Measurements from ENCODE around the gene RBMS3.
A peak's percentile ranks its signal among the peaks of the same experiment; 100 is the strongest.

The RBMS3 gene

DNA sequence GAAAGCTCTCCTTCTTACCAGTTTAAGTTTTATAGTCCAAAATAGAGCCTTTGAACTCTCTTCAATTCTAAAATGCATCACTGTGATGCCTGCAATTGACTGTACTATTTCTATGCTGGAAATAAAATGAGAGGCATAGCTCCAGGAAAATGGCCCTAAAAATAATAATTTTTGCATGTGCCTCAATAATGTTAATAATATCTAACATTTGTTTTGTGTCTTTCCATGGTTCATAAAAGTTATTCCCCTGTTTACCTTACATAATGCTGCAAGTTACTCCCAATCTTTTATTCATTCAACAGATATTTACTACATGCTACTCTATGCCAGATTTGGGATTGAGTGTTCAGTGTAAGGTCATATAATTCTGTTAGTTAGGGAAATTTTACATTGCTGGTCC is 574.0 kb downstream of the RBMS3 start:
- no peak overlapping the region for H3K4me3 ChIP-seq (ENCODE audit: low read length)
- H3K9me3 ChIP-seq (replicated peaks; ENCODE audit: low read length) = no peaks in the 10 kb centered on the region
- no peaks in the 10 kb centered on the region for H3K36me3 ChIP-seq (ENCODE audit: insufficient read depth, low read length)
- no peak overlapping the region for H3K9ac ChIP-seq (ENCODE audit: low read depth, low read length)
- no peak overlapping the region for H3K4me2 ChIP-seq (ENCODE audit: low read length)
- H3K27me3 ChIP-seq (ENCODE audit: control insufficient read depth, insufficient read depth, low read length) = no peaks in the 10 kb centered on the region
- H3K4me1 ChIP-seq (ENCODE audit: control insufficient read depth, insufficient read depth, low read length) = no peaks in the 10 kb centered on the region

DNA sequence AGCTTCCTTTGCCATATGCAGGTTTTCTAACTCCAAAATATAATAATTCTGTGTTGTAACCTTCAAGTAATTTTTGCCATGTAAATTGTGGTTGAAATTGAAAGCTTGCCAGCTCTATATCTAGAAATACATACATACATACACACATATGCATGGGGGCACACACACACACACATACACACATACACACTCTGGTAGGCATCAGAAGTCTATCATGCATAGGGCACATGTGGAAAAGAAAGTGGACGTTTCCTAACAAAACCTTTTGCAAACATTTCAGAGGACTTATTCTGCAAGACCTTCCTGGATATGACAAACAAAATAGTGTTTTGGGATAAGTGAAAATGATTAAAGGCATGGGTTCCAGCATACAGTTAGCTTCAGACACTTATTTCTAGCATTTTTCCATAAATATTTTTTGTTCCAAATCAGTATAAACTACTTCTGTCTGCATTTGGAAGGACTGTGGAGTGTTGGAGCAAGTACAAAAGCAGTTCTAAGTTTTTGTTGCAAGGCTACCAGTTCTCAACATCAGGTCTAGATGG is 578.9 kb downstream of the RBMS3 start:
- Histone ChIP-seq H3K9ac (ENCODE audit: low read depth, low read length) (no peak overlapping the region), H3K4me1 (ENCODE audit: control insufficient read depth, insufficient read depth, low read length) (no peaks in the 10 kb centered on the region), H3K4me2 (ENCODE audit: low read length) (no peak overlapping the region), H3K27me3 (ENCODE audit: control insufficient read depth, insufficient read depth, low read length) (no peaks in the 10 kb centered on the region), H3K4me3 (ENCODE audit: low read length) (no peak overlapping the region), H3K9me3 (replicated peaks; ENCODE audit: low read length) (no peaks in the 10 kb centered on the region), H3K36me3 (ENCODE audit: insufficient read depth, low read length) (no peaks in the 10 kb centered on the region)

DNA sequence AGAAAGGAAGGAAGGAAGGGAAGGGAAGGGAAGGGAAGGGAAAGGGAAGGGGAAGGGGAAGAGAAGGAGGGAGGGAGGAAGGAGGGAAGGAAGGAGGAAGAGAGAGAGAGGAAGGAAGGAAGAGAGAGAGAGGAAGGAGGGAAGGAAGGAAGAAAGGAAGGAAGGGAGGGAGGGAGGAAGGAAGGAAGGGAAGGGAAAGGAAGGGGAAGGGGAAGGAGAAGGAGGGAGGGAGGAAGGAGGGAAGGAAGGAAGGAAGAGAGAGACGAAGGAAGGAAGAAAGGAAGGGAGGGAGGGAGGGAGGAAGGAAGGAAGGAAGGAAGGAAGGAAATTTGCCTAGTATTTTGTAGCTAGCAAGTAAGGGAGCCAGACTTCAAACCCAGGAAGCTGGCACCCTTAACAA is 583.9 kb downstream of the RBMS3 start:
- H3K27me3 ChIP-seq (ENCODE audit: control insufficient read depth, insufficient read depth, low read length) = no peaks in the 10 kb centered on the region
- no peaks in the 10 kb centered on the region for H3K9me3 ChIP-seq (replicated peaks; ENCODE audit: low read length)
- H3K4me3 ChIP-seq (ENCODE audit: low read length) = no peak overlapping the region
- no peaks in the 10 kb centered on the region for H3K4me1 ChIP-seq (ENCODE audit: control insufficient read depth, insufficient read depth, low read length)
- H3K9ac ChIP-seq (ENCODE audit: low read depth, low read length) = no peak overlapping the region
- no peak overlapping the region for H3K4me2 ChIP-seq (ENCODE audit: low read length)
- no peaks in the 10 kb centered on the region for H3K36me3 ChIP-seq (ENCODE audit: insufficient read depth, low read length)

DNA sequence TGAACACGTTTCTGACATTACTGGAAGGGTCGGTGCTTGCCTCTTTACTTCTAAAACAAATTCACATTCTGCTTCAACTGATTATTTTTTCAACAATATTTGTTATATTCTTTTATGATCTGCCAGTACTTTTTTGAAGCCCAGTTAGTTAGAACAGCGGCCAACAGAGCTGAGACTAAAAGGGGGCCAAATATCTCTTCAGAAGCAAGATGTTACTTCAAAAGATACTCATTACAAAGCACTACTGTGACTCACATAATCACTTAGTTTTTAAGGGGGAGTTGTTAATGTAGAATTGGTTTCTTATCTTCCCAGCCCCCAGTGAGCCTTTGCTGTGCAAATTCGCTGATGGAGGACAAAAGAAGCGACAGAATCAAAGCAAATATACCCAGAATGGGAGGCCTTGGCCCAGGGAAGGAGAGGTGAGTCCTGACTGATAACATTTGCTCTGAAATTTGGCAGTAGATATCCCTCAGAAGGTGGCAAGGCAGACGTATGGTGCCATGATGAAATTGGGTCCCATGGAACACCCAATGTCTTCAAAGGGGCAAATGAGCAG is 587.8 kb downstream of the RBMS3 start:
- no peaks in the 10 kb centered on the region for H3K9me3 ChIP-seq (replicated peaks; ENCODE audit: low read length)
- H3K36me3 ChIP-seq (ENCODE audit: insufficient read depth, low read length) = no peaks in the 10 kb centered on the region
- H3K4me3 ChIP-seq (ENCODE audit: low read length) = no peak overlapping the region

DNA sequence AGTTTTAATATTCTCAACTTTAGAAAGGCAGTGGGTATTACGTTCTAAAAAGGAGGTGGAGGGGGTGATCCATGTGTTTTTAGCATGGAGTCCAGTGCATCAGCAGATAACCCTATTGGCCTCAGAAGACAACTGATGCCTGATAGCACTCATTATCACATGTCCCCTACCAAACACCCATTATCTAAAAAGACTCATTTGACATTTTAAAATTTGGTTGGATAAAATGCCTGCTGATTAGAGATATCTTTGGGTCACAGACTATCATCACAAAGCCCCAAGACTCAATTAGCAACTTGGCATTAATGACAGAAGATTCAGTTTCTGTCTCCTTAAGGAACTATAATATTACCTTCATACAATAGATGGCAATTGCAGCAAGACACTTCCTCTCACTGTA is 589.3 kb downstream of the RBMS3 start:
- no peak overlapping the region for H3K9ac ChIP-seq (ENCODE audit: low read depth, low read length)
- H3K4me3 ChIP-seq (ENCODE audit: low read length) = no peak overlapping the region
- H3K4me1 ChIP-seq (ENCODE audit: control insufficient read depth, insufficient read depth, low read length) = no peaks in the 10 kb centered on the region
- H3K36me3 ChIP-seq (ENCODE audit: insufficient read depth, low read length) = no peaks in the 10 kb centered on the region
- H3K9me3 ChIP-seq (replicated peaks; ENCODE audit: low read length) = no peaks in the 10 kb centered on the region
- no peak overlapping the region for H3K4me2 ChIP-seq (ENCODE audit: low read length)
- no peaks in the 10 kb centered on the region for H3K27me3 ChIP-seq (ENCODE audit: control insufficient read depth, insufficient read depth, low read length)

More for the DNA sequence above, 587.8 kb downstream of the RBMS3 start:
- H3K4me1 ChIP-seq (ENCODE audit: control insufficient read depth, insufficient read depth, low read length) = no peaks in the 10 kb centered on the region
- H3K4me2 ChIP-seq (ENCODE audit: low read length) = no peak overlapping the region
- H3K27me3 ChIP-seq (ENCODE audit: control insufficient read depth, insufficient read depth, low read length) = no peaks in the 10 kb centered on the region
- H3K9ac ChIP-seq (ENCODE audit: low read depth, low read length) = no peak overlapping the region

DNA sequence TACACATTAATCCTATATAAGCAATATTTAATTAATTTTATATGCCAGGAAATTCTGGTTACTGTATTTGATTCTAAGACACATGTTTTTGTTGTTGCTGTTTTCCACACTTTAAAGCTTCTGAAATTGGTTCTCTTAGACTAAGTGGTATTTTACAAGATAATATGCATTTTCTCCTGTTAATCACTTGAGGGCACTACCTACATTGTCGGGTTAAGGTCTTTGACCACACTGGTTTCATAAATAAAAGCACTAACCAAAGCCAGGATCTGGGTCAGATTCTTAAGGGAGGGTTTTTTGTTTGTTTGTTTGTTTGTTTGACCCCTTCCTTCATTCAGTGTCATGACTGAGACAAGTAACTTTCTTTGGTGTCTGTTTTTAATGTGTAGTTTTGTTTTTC is 590.2 kb downstream of the RBMS3 start:
- Histone ChIP-seq H3K4me3 (ENCODE audit: low read length) (no peak overlapping the region), H3K9ac (ENCODE audit: low read depth, low read length) (no peak overlapping the region), H3K36me3 (ENCODE audit: insufficient read depth, low read length) (no peaks in the 10 kb centered on the region)

DNA sequence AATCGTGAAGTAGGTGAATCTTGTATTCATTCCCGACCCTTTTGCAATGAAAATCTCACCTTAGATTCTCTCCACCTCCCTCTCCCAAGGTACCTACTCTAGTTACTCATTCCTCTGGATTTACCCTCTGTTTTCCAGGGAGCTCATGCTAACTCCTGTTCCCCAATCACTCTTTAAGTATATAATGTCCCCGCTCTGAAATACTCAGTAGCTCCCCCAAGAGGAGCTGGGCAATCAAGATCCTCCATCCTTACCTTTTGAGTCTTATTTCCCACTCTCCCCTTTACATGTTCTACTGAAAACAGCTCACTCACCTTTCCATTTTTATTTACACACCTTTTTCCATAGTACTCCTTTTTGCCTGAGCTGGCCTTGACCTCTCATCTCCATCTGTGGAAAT is 599.9 kb downstream of the RBMS3 start:
- H3K4me1 ChIP-seq (ENCODE audit: control insufficient read depth, insufficient read depth, low read length) = no peaks in the 10 kb centered on the region

More for the DNA sequence above, 590.2 kb downstream of the RBMS3 start:
- no peaks in the 10 kb centered on the region for H3K4me1 ChIP-seq (ENCODE audit: control insufficient read depth, insufficient read depth, low read length)
- no peaks in the 10 kb centered on the region for H3K27me3 ChIP-seq (ENCODE audit: control insufficient read depth, insufficient read depth, low read length)
- no peaks in the 10 kb centered on the region for H3K9me3 ChIP-seq (replicated peaks; ENCODE audit: low read length)
- H3K4me2 ChIP-seq (ENCODE audit: low read length) = no peak overlapping the region

DNA sequence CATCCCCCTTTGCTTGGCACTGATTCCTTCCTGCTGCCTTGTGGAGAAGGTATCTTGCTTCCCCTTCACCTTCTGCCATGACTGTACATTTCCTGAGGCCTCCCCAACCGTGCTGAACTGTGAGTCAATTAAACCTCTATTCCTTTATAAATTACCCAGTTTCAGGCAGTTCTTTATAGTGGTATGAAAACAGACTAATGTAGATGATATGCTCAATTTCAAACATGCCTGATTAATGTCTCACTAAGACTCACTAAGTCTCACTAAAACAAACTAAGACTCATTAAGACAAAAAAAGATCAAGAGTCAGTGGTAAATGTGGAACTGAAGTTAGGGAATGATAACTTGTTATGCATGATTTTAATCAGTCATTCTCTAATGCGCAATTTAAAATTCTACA is 606.6 kb downstream of the RBMS3 start:
- Histone ChIP-seq H3K36me3 (ENCODE audit: insufficient read depth, low read length) (no peaks in the 10 kb centered on the region), H3K4me1 (ENCODE audit: control insufficient read depth, insufficient read depth, low read length) (peaks cover 32% of the 10 kb centered on the region), H3K4me2 (ENCODE audit: low read length) (no peak overlapping the region), H3K27me3 (ENCODE audit: control insufficient read depth, insufficient read depth, low read length) (no peaks in the 10 kb centered on the region), H3K4me3 (ENCODE audit: low read length) (no peak overlapping the region), H3K9me3 (replicated peaks; ENCODE audit: low read length) (no peaks in the 10 kb centered on the region), H3K9ac (ENCODE audit: low read depth, low read length) (no peak overlapping the region)

More for the DNA sequence above, 599.9 kb downstream of the RBMS3 start:
- H3K4me3 ChIP-seq (ENCODE audit: low read length) = no peak overlapping the region
- H3K9me3 ChIP-seq (replicated peaks; ENCODE audit: low read length) = no peaks in the 10 kb centered on the region
- no peak overlapping the region for H3K9ac ChIP-seq (ENCODE audit: low read depth, low read length)
- H3K27me3 ChIP-seq (ENCODE audit: control insufficient read depth, insufficient read depth, low read length) = no peaks in the 10 kb centered on the region
- no peaks in the 10 kb centered on the region for H3K36me3 ChIP-seq (ENCODE audit: insufficient read depth, low read length)
- H3K4me2 ChIP-seq (ENCODE audit: low read length) = no peak overlapping the region

DNA sequence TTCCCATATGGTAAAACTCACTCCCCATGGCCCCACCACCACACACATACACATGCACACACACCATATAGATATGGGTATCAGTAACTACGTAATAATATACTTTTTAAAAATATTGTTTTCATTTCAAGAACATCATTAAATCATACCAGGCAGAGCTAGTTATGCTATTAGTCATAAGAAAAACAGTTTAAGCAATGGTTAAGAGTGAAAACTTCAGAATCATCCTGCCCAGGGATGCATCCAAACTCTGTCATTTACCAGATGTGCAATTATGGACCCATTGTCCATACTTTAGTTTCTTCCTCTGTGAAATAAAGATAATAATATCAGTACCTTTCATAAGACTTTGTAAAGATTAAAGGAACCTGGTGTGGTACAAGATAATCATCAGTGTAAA is 608.3 kb downstream of the RBMS3 start:
- H3K9ac ChIP-seq (ENCODE audit: low read depth, low read length) = no peak overlapping the region
- no peak overlapping the region for H3K4me3 ChIP-seq (ENCODE audit: low read length)
- H3K9me3 ChIP-seq (replicated peaks; ENCODE audit: low read length) = no peaks in the 10 kb centered on the region
- no peaks in the 10 kb centered on the region for H3K36me3 ChIP-seq (ENCODE audit: insufficient read depth, low read length)
- peak overlapping the region; percentile 19 for H3K4me2 ChIP-seq (ENCODE audit: low read length)
- no peaks in the 10 kb centered on the region for H3K27me3 ChIP-seq (ENCODE audit: control insufficient read depth, insufficient read depth, low read length)
- peaks cover 32% of the 10 kb centered on the region for H3K4me1 ChIP-seq (ENCODE audit: control insufficient read depth, insufficient read depth, low read length)

DNA sequence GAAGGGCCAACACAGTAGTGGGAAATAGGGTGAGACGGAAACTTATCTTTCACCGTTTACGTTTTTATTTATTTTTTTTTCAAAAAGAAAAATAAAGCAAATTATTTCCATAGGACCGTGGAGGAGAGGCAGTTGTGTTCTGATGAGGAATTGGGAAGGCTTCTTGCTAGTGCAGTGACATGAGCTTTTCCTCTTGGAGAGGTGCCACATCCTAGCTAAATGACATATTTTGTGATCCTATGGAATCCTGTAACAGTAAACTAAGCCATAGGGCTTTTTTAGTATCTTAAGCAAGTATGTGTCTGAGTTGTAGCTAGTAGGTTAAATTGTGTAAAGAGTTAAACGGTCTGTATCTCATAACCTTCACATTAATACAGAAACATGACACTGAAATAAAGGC is 609.9 kb downstream of the RBMS3 start:
- Histone ChIP-seq H3K9ac (ENCODE audit: low read depth, low read length) (no peak overlapping the region), H3K27me3 (ENCODE audit: control insufficient read depth, insufficient read depth, low read length) (no peaks in the 10 kb centered on the region), H3K4me2 (ENCODE audit: low read length) (no peak overlapping the region), H3K36me3 (ENCODE audit: insufficient read depth, low read length) (no peaks in the 10 kb centered on the region), H3K9me3 (replicated peaks; ENCODE audit: low read length) (no peaks in the 10 kb centered on the region), H3K4me1 (ENCODE audit: control insufficient read depth, insufficient read depth, low read length) (peaks cover 32% of the 10 kb centered on the region), H3K4me3 (ENCODE audit: low read length) (no peak overlapping the region)

DNA sequence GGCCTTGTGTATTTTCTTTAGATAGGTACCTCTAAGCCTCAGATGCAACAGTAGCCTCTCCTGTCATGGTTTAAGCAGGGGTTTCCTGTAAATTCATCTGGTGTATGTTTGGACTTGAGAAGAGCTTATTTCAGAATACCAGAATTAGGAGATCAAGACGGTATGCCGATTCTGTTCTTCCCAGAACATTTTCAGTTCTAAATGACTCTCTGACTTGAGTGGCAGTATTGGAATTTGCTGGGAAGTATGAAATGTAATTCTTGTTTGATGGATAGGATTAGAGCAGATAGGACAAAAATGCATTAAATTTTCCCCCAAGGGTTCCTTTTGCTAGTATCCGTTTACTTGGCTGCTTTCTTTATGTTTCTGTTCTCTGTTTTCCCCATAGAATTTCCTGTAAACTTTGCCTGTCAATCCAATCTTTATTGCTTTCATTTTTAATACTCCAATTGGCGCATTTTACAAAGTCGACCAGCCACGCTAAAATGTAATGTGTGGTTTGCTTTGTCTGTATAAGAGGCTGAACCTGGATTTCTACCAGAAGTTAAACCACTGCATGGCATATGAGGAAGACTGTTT is 612.2 kb downstream of the RBMS3 start:
- no peaks in the 10 kb centered on the region for H3K36me3 ChIP-seq (ENCODE audit: insufficient read depth, low read length)
- peaks cover 27% of the 10 kb centered on the region for H3K4me1 ChIP-seq (ENCODE audit: control insufficient read depth, insufficient read depth, low read length)
- no peaks in the 10 kb centered on the region for H3K9me3 ChIP-seq (replicated peaks; ENCODE audit: low read length)
- no peak overlapping the region for H3K4me2 ChIP-seq (ENCODE audit: low read length)
- H3K4me3 ChIP-seq (ENCODE audit: low read length) = no peak overlapping the region
- no peaks in the 10 kb centered on the region for H3K27me3 ChIP-seq (ENCODE audit: control insufficient read depth, insufficient read depth, low read length)
- H3K9ac ChIP-seq (ENCODE audit: low read depth, low read length) = no peak overlapping the region

DNA sequence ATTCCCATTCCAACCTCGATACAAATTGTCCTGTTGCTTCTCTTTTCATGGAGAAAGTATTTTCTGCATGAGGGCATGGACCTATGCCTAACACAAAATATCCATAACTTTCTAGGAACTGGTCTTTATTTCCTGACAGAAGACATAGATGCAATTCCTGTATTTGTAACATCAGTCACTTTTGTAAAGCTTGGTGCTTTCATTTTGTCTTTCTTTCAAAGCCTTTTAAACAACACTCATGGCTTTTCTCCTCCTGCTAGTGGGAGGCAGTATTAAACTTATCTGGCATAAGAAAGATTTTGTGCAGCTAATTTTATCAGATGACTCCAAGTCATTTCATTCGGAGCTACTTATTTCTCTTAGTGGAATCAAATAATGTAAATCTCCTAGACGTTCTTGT is 616.0 kb downstream of the RBMS3 start:
- Histone ChIP-seq H3K4me3 (ENCODE audit: low read length) (no peak overlapping the region), H3K4me1 (ENCODE audit: control insufficient read depth, insufficient read depth, low read length) (no peaks in the 10 kb centered on the region), H3K4me2 (ENCODE audit: low read length) (no peak overlapping the region), H3K9me3 (replicated peaks; ENCODE audit: low read length) (no peaks in the 10 kb centered on the region), H3K9ac (ENCODE audit: low read depth, low read length) (no peak overlapping the region), H3K27me3 (ENCODE audit: control insufficient read depth, insufficient read depth, low read length) (no peaks in the 10 kb centered on the region), H3K36me3 (ENCODE audit: insufficient read depth, low read length) (peaks cover 7% of the 10 kb centered on the region)
